Keratinocyte (primary cell): Measurements from ENCODE around the gene CHST7. TPM values are rescaled to one million over a fixed set of nuclear protein-coding genes. Genes with fewer than 3 reads are reported as not detected.

Experiments
- DNase-seq: peaks from one replicate; pipeline ENCODE4 v3.0.0-alpha.2; 2011; ENCODE audit warnings: low read depth, missing footprints, low spot score
- FAIRE-seq: peaks from 2 replicates; lab custom pipeline; 2011; peaks lifted over from hg19 to GRCh38; lab: Jason Lieb, UNC
- H2AFZ ChIP-seq: 2 replicates; pipeline ENCODE4 v1.6.0; 2012; ENCODE audit warnings: low read length, control low read depth, inconsistent platforms; ENCODE audit not compliant: control insufficient read depth
- H3K27ac ChIP-seq: 2 replicates; pipeline ENCODE4 v1.5.1; 2011; ENCODE audit warnings: low read length; ENCODE audit not compliant: control insufficient read depth, insufficient read depth
- H3K27me3 ChIP-seq: 3 replicates; pipeline ENCODE4 v1.6.0; 2011; ENCODE audit warnings: low read length; ENCODE audit not compliant: control insufficient read depth, insufficient read depth; ENCODE audit errors: extremely low read depth
- H3K36me3 ChIP-seq, 2 experiments: 2 replicates in 1 of 2; 3 replicates in 1 of 2; pipeline ENCODE4 v1.5.1; 2011; ENCODE audit warnings: low read length in 2 of 2, mild to moderate bottlenecking in 1 of 2; ENCODE audit not compliant: control insufficient read depth in 2 of 2, insufficient read depth in 2 of 2; ENCODE audit errors: extremely low read depth in 1 of 2
- H3K4me1 ChIP-seq: 3 replicates; pipeline ENCODE4 v1.5.1; 2011; ENCODE audit warnings: low read length; ENCODE audit not compliant: control insufficient read depth, insufficient read depth; ENCODE audit errors: extremely low read depth
- H3K4me2 ChIP-seq: 3 replicates; pipeline ENCODE4 v1.6.0; 2011; ENCODE audit warnings: low read depth, low read length; ENCODE audit not compliant: control insufficient read depth, insufficient read depth; ENCODE audit errors: extremely low read depth
- H3K4me3 ChIP-seq, 3 experiments: fragments of 200-600 bp in 1 of 3; sonication (generic) in 1 of 3; 2 replicates in 2 of 3; 3 replicates in 1 of 3; pipeline ENCODE4 v1.5.1; 2011 to 2016; ENCODE audit warnings: low read length in 3 of 3, mild to moderate bottlenecking in 3 of 3, control low read depth in 2 of 3, inconsistent platforms in 1 of 3, low read depth in 1 of 3, mixed read lengths in 1 of 3, mixed run types in 1 of 3, moderate library complexity in 1 of 3; ENCODE audit not compliant: control insufficient read depth in 2 of 3, insufficient read depth in 2 of 3; ENCODE audit errors: extremely low read depth in 1 of 3
- H3K79me2 ChIP-seq: 2 replicates; pipeline ENCODE4 v1.6.0; 2012; ENCODE audit warnings: low read length; ENCODE audit not compliant: control insufficient read depth, insufficient read depth
- H3K9ac ChIP-seq: 3 replicates; pipeline ENCODE4 v1.6.0; 2011; ENCODE audit warnings: low read length; ENCODE audit not compliant: control insufficient read depth, insufficient read depth; ENCODE audit errors: extremely low read depth
- H3K9me1 ChIP-seq: 3 replicates; pipeline ENCODE4 v1.6.0; 2011; ENCODE audit warnings: low read length; ENCODE audit not compliant: control insufficient read depth, insufficient read depth; ENCODE audit errors: extremely low read depth
- H3K9me3 ChIP-seq: 2 replicates; pipeline ENCODE4 v1.5.1; 2012; ENCODE audit warnings: low read depth, low read length; ENCODE audit not compliant: control insufficient read depth
- H4K20me1 ChIP-seq: 3 replicates; pipeline ENCODE4 v1.6.0; 2011; ENCODE audit warnings: low read length; ENCODE audit not compliant: control insufficient read depth, insufficient read depth; ENCODE audit errors: extremely low read depth
- EZH2 ChIP-seq: IDR thresholded peaks from one replicate; pipeline ENCODE4 v1.6.1; 2012; ENCODE audit warnings: inconsistent platforms, mild to moderate bottlenecking, low read length, moderate library complexity
- dilution Hi-C: fragments of 300-500 bp; cut with MboI; formaldehyde crosslinking; loops from one replicate; pipeline ENCODE4 v1.7.0; 2020; ENCODE audit warnings: low sequenced_read_pairs; ENCODE audit not compliant: extremely low pct_ligation_motif_present
- polyA plus RNA-seq, 5 experiments: library from polyadenylated mRNA; depleted of rRNA in 3 of 5; stranded (reverse) in 3 of 5; stranded (forward) in 1 of 5; unstranded in 1 of 5; fragments of >200 nt; gene quantifications; 1 replicate in 1 of 5; 2 replicates in 3 of 5; 3 replicates in 1 of 5; pipeline versions ENCODE4 v1.2.1 to v1.2.3, GENCODE V29; 2011 to 2012; ENCODE audit warnings: missing spikeins in 2 of 5, low read depth in 1 of 5, low replicate concordance in 1 of 5
- TF ChIP-seq, protein P1 (sequence below), 3 experiments: IDR thresholded peaks in 1 of 3; conservative IDR thresholded peaks in 1 of 3; optimal IDR thresholded peaks in 1 of 3; 2 replicates in 2 of 3; 3 replicates in 1 of 3; pipeline versions ENCODE3 to v1.5.1; 2011; ENCODE audit warnings: low read length in 3 of 3, mild to moderate bottlenecking in 3 of 3, moderate library complexity in 2 of 3, control low read depth in 1 of 3, inconsistent platforms in 1 of 3; ENCODE audit not compliant: insufficient read depth in 2 of 3; ENCODE audit errors: extremely low read depth in 1 of 3

Gene CHST7
- polyA plus RNA-seq, 1 donor (not counting 4 experiments of a cell fraction or from before 2014, with no cell fraction given), result 0.39 TPM

DNA sequence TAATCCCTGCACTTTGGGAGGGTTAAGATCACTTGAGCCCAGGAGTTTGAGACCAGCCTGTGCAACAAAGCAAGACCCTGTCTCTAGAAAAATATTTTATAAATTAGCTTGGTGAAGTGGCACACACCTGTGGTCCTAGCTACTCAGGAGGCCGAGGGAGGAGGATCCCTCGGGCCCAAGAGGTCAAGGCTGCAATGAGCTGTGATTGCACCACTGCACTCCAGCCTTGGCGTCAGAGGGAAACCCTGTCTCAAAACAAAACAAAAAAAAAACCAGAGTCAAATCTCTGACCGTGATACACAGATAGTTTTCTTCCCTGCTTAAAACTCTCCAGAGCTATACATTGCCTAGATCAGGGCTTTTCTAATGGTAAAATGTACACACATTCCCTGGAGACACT lies 53.5 kb downstream of the CHST7 start:
- no peaks in the 10 kb centered on the region for H3K79me2 ChIP-seq
- no peaks in the 10 kb centered on the region for H3K27me3 ChIP-seq
- H3K9me1 ChIP-seq, result no peaks in the 10 kb centered on the region
- no peak overlapping the region for H2AFZ ChIP-seq
- H4K20me1 ChIP-seq, result no peaks in the 10 kb centered on the region
- FAIRE-seq (no peak), DNase-seq (no peak)
- no peak overlapping the region for H3K4me3 ChIP-seq
- H3K4me2 ChIP-seq, result no peak overlapping the region
- no peaks in the 10 kb centered on the region for H3K36me3 ChIP-seq
- no peaks in the 10 kb centered on the region for H3K4me1 ChIP-seq
- H3K9ac ChIP-seq, result no peak overlapping the region
- dilution Hi-C loops, result no loop called here
- H3K9me3 ChIP-seq, result no peaks in the 10 kb centered on the region
- no peak for TF ChIP-seq EZH2
- TF ChIP-seq, protein P1, sequence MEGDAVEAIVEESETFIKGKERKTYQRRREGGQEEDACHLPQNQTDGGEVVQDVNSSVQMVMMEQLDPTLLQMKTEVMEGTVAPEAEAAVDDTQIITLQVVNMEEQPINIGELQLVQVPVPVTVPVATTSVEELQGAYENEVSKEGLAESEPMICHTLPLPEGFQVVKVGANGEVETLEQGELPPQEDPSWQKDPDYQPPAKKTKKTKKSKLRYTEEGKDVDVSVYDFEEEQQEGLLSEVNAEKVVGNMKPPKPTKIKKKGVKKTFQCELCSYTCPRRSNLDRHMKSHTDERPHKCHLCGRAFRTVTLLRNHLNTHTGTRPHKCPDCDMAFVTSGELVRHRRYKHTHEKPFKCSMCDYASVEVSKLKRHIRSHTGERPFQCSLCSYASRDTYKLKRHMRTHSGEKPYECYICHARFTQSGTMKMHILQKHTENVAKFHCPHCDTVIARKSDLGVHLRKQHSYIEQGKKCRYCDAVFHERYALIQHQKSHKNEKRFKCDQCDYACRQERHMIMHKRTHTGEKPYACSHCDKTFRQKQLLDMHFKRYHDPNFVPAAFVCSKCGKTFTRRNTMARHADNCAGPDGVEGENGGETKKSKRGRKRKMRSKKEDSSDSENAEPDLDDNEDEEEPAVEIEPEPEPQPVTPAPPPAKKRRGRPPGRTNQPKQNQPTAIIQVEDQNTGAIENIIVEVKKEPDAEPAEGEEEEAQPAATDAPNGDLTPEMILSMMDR (optimal IDR thresholded peaks at IDR 0.05 in 1 of 3, IDR thresholded peaks at IDR 0.05 in 1 of 3, conservative IDR thresholded peaks at IDR 0.05 in 1 of 3; ENCODE audit: extremely low read depth in 1 of 3, insufficient read depth in 2 of 3, low read length in 3 of 3), result no peak
- H3K27ac ChIP-seq, result no peak overlapping the region

DNA sequence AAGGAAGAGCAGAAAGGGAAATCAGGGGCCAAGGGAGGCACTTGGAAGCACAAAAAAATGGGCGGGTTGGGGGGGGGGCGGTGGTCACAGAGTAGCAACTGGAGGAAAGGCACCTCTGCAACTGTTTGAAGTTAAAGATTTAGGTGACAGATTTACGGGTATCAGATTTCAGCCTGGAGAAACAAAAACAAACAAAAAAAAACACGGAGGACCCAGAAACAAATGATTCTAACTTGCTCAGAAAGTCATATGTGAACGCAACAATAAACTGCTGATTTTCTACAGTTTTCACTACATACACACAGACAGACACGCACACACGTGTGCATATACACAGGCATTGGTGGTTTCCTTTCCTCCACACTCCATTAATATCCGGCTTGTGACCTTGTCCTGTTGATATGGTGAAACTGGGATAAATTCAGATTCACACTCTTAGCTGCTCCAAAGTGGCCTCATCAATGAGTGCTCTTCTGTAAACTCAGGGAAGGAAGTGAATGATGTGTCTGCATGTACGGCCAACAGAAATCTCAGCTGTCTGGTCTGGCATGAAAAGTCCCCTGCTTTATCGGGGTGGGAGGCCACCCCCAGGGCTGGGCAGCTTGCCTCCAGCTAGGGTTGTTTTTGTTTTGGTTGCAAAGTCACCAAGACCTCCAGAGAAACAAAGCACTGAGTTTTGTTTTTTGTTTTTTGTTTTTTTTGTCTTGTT lies 54.3 kb downstream of the CHST7 start:
- no peak overlapping the region for H3K4me3 ChIP-seq
- H3K9me3 ChIP-seq, result no peaks in the 10 kb centered on the region
- no peak overlapping the region for H3K27ac ChIP-seq
- DNase-seq (no peak), FAIRE-seq (no peak)
- no peaks in the 10 kb centered on the region for H3K27me3 ChIP-seq
- no peak overlapping the region for H2AFZ ChIP-seq
- no peaks in the 10 kb centered on the region for H4K20me1 ChIP-seq
- no peaks in the 10 kb centered on the region for H3K4me1 ChIP-seq
- no peaks in the 10 kb centered on the region for H3K36me3 ChIP-seq
- TF ChIP-seq, protein P1 (optimal IDR thresholded peaks at IDR 0.05 in 1 of 3, IDR thresholded peaks at IDR 0.05 in 1 of 3, conservative IDR thresholded peaks at IDR 0.05 in 1 of 3; ENCODE audit: extremely low read depth in 1 of 3, insufficient read depth in 2 of 3, low read length in 3 of 3), result no peak
- TF ChIP-seq EZH2, result no peak
- H3K9ac ChIP-seq, result no peak overlapping the region
- dilution Hi-C loops, result no loop called here
- no peak overlapping the region for H3K4me2 ChIP-seq
- no peaks in the 10 kb centered on the region for H3K9me1 ChIP-seq
- H3K79me2 ChIP-seq, result no peaks in the 10 kb centered on the region
